GM23338 (cell line): ENCODE data around the gene PTPN20. TPM values are rescaled to one million over a fixed set of nuclear protein-coding genes. Genes with fewer than 3 reads are reported as not detected.

Source experiments
- ATAC-seq: fragments of 200-7000 bp; cut with Tn5 transposase; 3 replicates; pipeline ENCODE4 v1.9.1; 2020
- DNase-seq: peaks from one replicate; pipeline ENCODE4 v3.0.0-alpha.2; 2015; ENCODE audit warnings: low spot score
- H2AFZ ChIP-seq: fragments of 200-600 bp; sonication (generic); 2 replicates; pipeline ENCODE4 v1.8.0; 2016; ENCODE audit warnings: antibody characterized with exemption, mild to moderate bottlenecking, moderate library complexity
- H3F3A ChIP-seq: fragments of 200-600 bp; sonication (generic); replicated peaks from 2 replicates; pipeline ENCODE4 v1.8.0; 2017; ENCODE audit warnings: antibody characterized with exemption, mixed run types, low read depth
- H3K27ac ChIP-seq: fragments of 200-600 bp; sonication (generic); 2 replicates; pipeline ENCODE4 v1.6.1; 2016; ENCODE audit warnings: low read depth
- H3K27me3 ChIP-seq: fragments of 200-600 bp; sonication (generic); 2 replicates; pipeline ENCODE4 v1.8.0; 2016; ENCODE audit warnings: mild to moderate bottlenecking, mixed run types, moderate library complexity; ENCODE audit not compliant: insufficient read depth
- H3K36me3 ChIP-seq: fragments of 200-600 bp; sonication (generic); 2 replicates; pipeline ENCODE4 v1.8.0; 2016; ENCODE audit warnings: mild to moderate bottlenecking; ENCODE audit not compliant: insufficient read depth
- H3K4me1 ChIP-seq: fragments of 200-600 bp; sonication (generic); 2 replicates; pipeline ENCODE4 v1.8.0; 2016; ENCODE audit warnings: mild to moderate bottlenecking, moderate library complexity; ENCODE audit not compliant: insufficient read depth
- H3K4me2 ChIP-seq: fragments of 200-600 bp; sonication (generic); 2 replicates; pipeline ENCODE4 v1.7.1; 2017; ENCODE audit warnings: mixed run types
- H3K4me3 ChIP-seq: fragments of 200-600 bp; sonication (generic); 2 replicates; pipeline ENCODE4 v1.6.1; 2016; ENCODE audit warnings: mixed run types
- H3K79me2 ChIP-seq: fragments of 200-600 bp; sonication (generic); replicated peaks from 2 replicates; pipeline ENCODE4 v1.8.0; 2017; ENCODE audit warnings: mild to moderate bottlenecking; ENCODE audit not compliant: insufficient read depth
- H3K9me2 ChIP-seq: fragments of 200-600 bp; sonication (generic); 2 replicates; pipeline ENCODE4 v1.8.0; 2017; ENCODE audit not compliant: insufficient read depth
- H4K20me1 ChIP-seq: fragments of 200-600 bp; sonication (generic); replicated peaks from 2 replicates; pipeline ENCODE4 v1.8.0; 2017; ENCODE audit warnings: mild to moderate bottlenecking; ENCODE audit not compliant: insufficient read depth
- H3K27ac Mint-ChIP-seq: 2 replicates; pipeline ENCODE4 v1.8.0; 2020; ENCODE audit warnings: inconsistent platforms, mild to moderate bottlenecking, moderate library complexity, mixed read lengths
- H3K27me3 Mint-ChIP-seq: 3 replicates; pipeline ENCODE4 v1.8.0; 2022; ENCODE audit warnings: low read depth, mild to moderate bottlenecking, moderate library complexity, mixed read lengths, inconsistent platforms; ENCODE audit not compliant: insufficient read depth, poor library complexity
- H3K36me3 Mint-ChIP-seq: 3 replicates; pipeline ENCODE4 v1.8.0; 2021; ENCODE audit warnings: low read depth, mild to moderate bottlenecking, inconsistent platforms, moderate library complexity, mixed read lengths
- H3K4me1 Mint-ChIP-seq: 3 replicates; pipeline ENCODE4 v1.8.0; 2020; ENCODE audit warnings: mild to moderate bottlenecking, inconsistent platforms, mixed read lengths
- H3K4me3 Mint-ChIP-seq: 3 replicates; pipeline ENCODE4 v1.8.0; 2021; ENCODE audit warnings: moderate library complexity, mild to moderate bottlenecking, inconsistent platforms, mixed read lengths
- H3K9me3 Mint-ChIP-seq: 3 replicates; pipeline ENCODE4 v1.8.0; 2020; ENCODE audit warnings: moderate library complexity, mild to moderate bottlenecking, inconsistent platforms, mixed read lengths
- CREB1 ChIP-seq: fragments of 250-450 bp; sonication (Bioruptor Pico); IDR thresholded peaks from 2 replicates; pipeline ENCODE4 v1.5.0; 2020; ENCODE audit warnings: low read depth, mild to moderate bottlenecking, moderate library complexity
- CTCF ChIP-seq, 2 experiments: fragments of 200-600 bp in 1 of 2; sonication (generic) in 1 of 2; conservative IDR thresholded peaks; 2 replicates each; pipeline versions ENCODE4 v1.5.1 to v1.6.1; 2016 to 2017; ENCODE audit warnings: antibody characterized with exemption in 2 of 2, low read depth in 2 of 2, mild to moderate bottlenecking in 2 of 2, moderate library complexity in 1 of 2
- ETS1 ChIP-seq: IDR thresholded peaks from 2 replicates; pipeline ENCODE4 v1.6.1; 2016; ENCODE audit warnings: antibody characterized with exemption
- EZH2 ChIP-seq: fragments of 200-600 bp; sonication (generic); IDR thresholded peaks from one replicate; pipeline ENCODE4 v1.8.0; 2017; ENCODE audit warnings: antibody characterized with exemption, mild to moderate bottlenecking, low read depth; ENCODE audit not compliant: unreplicated experiment
- JUNB ChIP-seq: IDR thresholded peaks from one replicate; pipeline ENCODE4 v1.6.1; 2016; ENCODE audit warnings: antibody characterized with exemption; ENCODE audit not compliant: unreplicated experiment
- NANOG ChIP-seq: IDR thresholded peaks from 2 replicates; pipeline ENCODE4 v1.6.1; 2016; ENCODE audit warnings: antibody characterized with exemption, borderline replicate concordance
- POLR2AphosphoS5 ChIP-seq: IDR thresholded peaks from 2 replicates; pipeline ENCODE4 v1.6.1; 2016; ENCODE audit warnings: antibody characterized with exemption, low read depth
- REST ChIP-seq: IDR thresholded peaks from one replicate; pipeline ENCODE4 v1.6.1; 2018; ENCODE audit warnings: antibody characterized with exemption; ENCODE audit not compliant: unreplicated experiment
- STAT1 ChIP-seq: IDR thresholded peaks from one replicate; pipeline ENCODE4 v1.6.1; 2016; ENCODE audit warnings: antibody characterized with exemption; ENCODE audit not compliant: unreplicated experiment
- ZNF114 ChIP-seq: fragments of 250-450 bp; sonication (Bioruptor Pico); IDR thresholded peaks from 2 replicates; pipeline ENCODE4 v1.5.0; 2020; ENCODE audit warnings: mild to moderate bottlenecking, moderate library complexity
- polyA plus RNA-seq: library from polyadenylated mRNA; unstranded; fragments of >200 nt; fragmentation: Nextera tagmentation; extraction: Ambion mirVana; gene quantifications from 2 replicates; pipeline ENCODE4 v1.2.1, GENCODE V29; 2016
- total RNA-seq: library from RNA; depleted of rRNA; stranded (reverse); fragments of >200 nt; shearing (Covaris generic); gene quantifications from 2 replicates; pipeline ENCODE4 v1.2.3, GENCODE V29; 2014

Gene PTPN20
- total and polyA plus RNA-seq, 2 experiments from 2014 or later = 0.13 TPM; not detected in 1

- Histone ChIP-seq H3K27ac (no peak overlapping the region), H2AFZ (no peak overlapping the region)
- no peak overlapping the region for H3K4me3 Mint-ChIP-seq
Measured at GRCh38 chr10:47024046-47024322, 112.8 kb downstream of the PTPN20 start.

GRCh38 chr10:47024399-47025252, 113.4 kb downstream of the PTPN20 start:
- Mint-ChIP-seq H3K27ac (peak overlapping the region; percentile 82), H3K4me1 (no peaks in the 10 kb centered on the region), H3K9me3 (no peaks in the 10 kb centered on the region; the same call in 1 of the 3 replicates), H3K4me3 (no peak overlapping the region), H3K36me3 (no peaks in the 10 kb centered on the region), H3K27me3 (peaks cover 4% of the 10 kb centered on the region)
- Histone ChIP-seq H3F3A (no peaks in the 10 kb centered on the region), H3K79me2 (no peaks in the 10 kb centered on the region), H3K36me3 (no peaks in the 10 kb centered on the region), H2AFZ (peak overlapping the region; percentile 99), H3K4me1 (no peaks in the 10 kb centered on the region), H3K4me3 (no peak overlapping the region), H3K27ac (no peak overlapping the region), H3K4me2 (no peak overlapping the region), H3K27me3 (no peaks in the 10 kb centered on the region), H4K20me1 (no peaks in the 10 kb centered on the region), H3K9me2 (no peaks in the 10 kb centered on the region)
- ATAC-seq (peak; percentile 99), DNase-seq (peak; percentile 82)
- no peak for TF ChIP-seq ZNF114 (CRISPR knock-in tag)
- peak; percentile 74 to 97 for TF ChIP-seq CTCF (conservative IDR thresholded peaks at IDR 0.05; ENCODE audit: low read depth in 2 of 2)
- peak; percentile 31; the same call in 1 of the 2 replicates for TF ChIP-seq CREB1 (CRISPR knock-in tag)

More at GRCh38 chr10:47024046-47024322, 112.8 kb downstream of the PTPN20 start:
- Histone ChIP-seq H3K4me3 (no peak overlapping the region), H4K20me1 (no peaks in the 10 kb centered on the region), H3K4me1 (no peaks in the 10 kb centered on the region), H3K36me3 (no peaks in the 10 kb centered on the region), H3K4me2 (no peak overlapping the region), H3F3A (no peaks in the 10 kb centered on the region), H3K79me2 (no peaks in the 10 kb centered on the region), H3K27me3 (no peaks in the 10 kb centered on the region), H3K9me2 (peaks cover under 1% of the 10 kb centered on the region; the same call in 1 of the 2 replicates)
- H3K36me3 Mint-ChIP-seq = no peaks in the 10 kb centered on the region
- H3K27ac Mint-ChIP-seq = peak overlapping the region; percentile 7; the same call in 1 of the 2 replicates
- no peak for TF ChIP-seq ZNF114 (CRISPR knock-in tag)
- no peak for TF ChIP-seq POLR2AphosphoS5
- no peak for TF ChIP-seq EZH2
- no peak for TF ChIP-seq NANOG
- no peaks in the 10 kb centered on the region for H3K4me1 Mint-ChIP-seq
- no peak for DNase-seq
- peaks cover 4% of the 10 kb centered on the region for H3K27me3 Mint-ChIP-seq
- H3K9me3 Mint-ChIP-seq = no peaks in the 10 kb centered on the region; the same call in 1 of the 3 replicates
- no peak for ATAC-seq

- H3K4me3 ChIP-seq = no peak overlapping the region
- H3K27ac ChIP-seq = no peak overlapping the region
- peak; percentile 8; the same call in 2 of the 3 replicates for ATAC-seq
- H3K79me2 ChIP-seq = no peaks in the 10 kb centered on the region
- no peaks in the 10 kb centered on the region for H3K36me3 Mint-ChIP-seq
- H3K4me2 ChIP-seq = no peak overlapping the region
- no peaks in the 10 kb centered on the region for H3K4me1 ChIP-seq
- DNase-seq = no peak
- H3K27me3 Mint-ChIP-seq = peaks cover 4% of the 10 kb centered on the region
- TF ChIP-seq CTCF (conservative IDR thresholded peaks at IDR 0.05; ENCODE audit: low read depth in 2 of 2) = no peak
- TF ChIP-seq REST = no peak
- TF ChIP-seq STAT1 = no peak
- TF ChIP-seq ETS1 = no peak
- TF ChIP-seq CREB1 (CRISPR knock-in tag) = no peak
- no peak for TF ChIP-seq EZH2
- no peak for TF ChIP-seq JUNB
- H3K9me2 ChIP-seq = no peaks in the 10 kb centered on the region
- H3K4me1 Mint-ChIP-seq = no peaks in the 10 kb centered on the region
- H3F3A ChIP-seq = no peaks in the 10 kb centered on the region
- no peaks in the 10 kb centered on the region for H3K27me3 ChIP-seq
- H4K20me1 ChIP-seq = no peaks in the 10 kb centered on the region
- no peak overlapping the region for H3K27ac Mint-ChIP-seq
- H3K36me3 ChIP-seq = no peaks in the 10 kb centered on the region
- no peaks in the 10 kb centered on the region; the same call in 1 of the 3 replicates for H3K9me3 Mint-ChIP-seq
- H2AFZ ChIP-seq = no peak overlapping the region
- H3K4me3 Mint-ChIP-seq = no peak overlapping the region
Measured at GRCh38 chr10:47025253-47025539, 114.0 kb downstream of the PTPN20 start.
